GM12891 (cell line): ENCODE data around the gene ZACN. TPM values are rescaled to one million over a fixed set of nuclear protein-coding genes. Genes with fewer than 3 reads are reported as not detected.
"Not testable (repeated sequence)": the region's sequence is repeated elsewhere in the genome, so short reads cannot be mapped to it uniquely, and the experiment has no call there.

Experiments
- DNase-seq: peaks from one replicate; pipeline ENCODE4 v3.0.0; 2011; ENCODE audit warnings: low spot score; ENCODE audit not compliant: insufficient read length
- FAIRE-seq: peaks from 2 replicates; lab custom pipeline; 2011; peaks lifted over from hg19 to GRCh38; lab: Jason Lieb, UNC
- PAX5 ChIP-seq: IDR thresholded peaks from 2 replicates; pipeline ENCODE4 v1.6.1; 2011; ENCODE audit warnings: low read length, moderate library complexity, mild to moderate bottlenecking; ENCODE audit not compliant: insufficient read depth, severe bottlenecking
- POLR2A ChIP-seq: IDR thresholded peaks from 2 replicates; pipeline ENCODE4 v1.6.1; 2011; ENCODE audit warnings: low read depth, low read length, control low read depth
- POLR2AphosphoS5 ChIP-seq: IDR thresholded peaks from 2 replicates; pipeline ENCODE4 v1.6.1; 2011; ENCODE audit warnings: low read depth, low read length, control low read depth
- POU2F2 ChIP-seq: IDR thresholded peaks from 2 replicates; pipeline ENCODE4 v1.6.1; 2011; ENCODE audit warnings: low read depth, mild to moderate bottlenecking, control low read depth, low read length, moderate library complexity
- SPI1 ChIP-seq: IDR thresholded peaks from 2 replicates; pipeline ENCODE4 v1.6.1; 2011; ENCODE audit warnings: low read depth, low read length, control low read depth
- TAF1 ChIP-seq: IDR thresholded peaks from 2 replicates; pipeline ENCODE4 v1.6.1; 2011; ENCODE audit warnings: low read depth, low read length, control low read depth
- polyA plus RNA-seq: library from polyadenylated mRNA; unstranded; fragments of >200 nt; gene quantifications from one replicate; pipeline ENCODE4 v1.2.1, GENCODE V29; 2012; ENCODE audit warnings: low read depth, missing spikeins, inconsistent platforms; ENCODE audit not compliant: missing spikeins

ZACN gene
- 10.4 TPM for polyA plus RNA-seq

DNA sequence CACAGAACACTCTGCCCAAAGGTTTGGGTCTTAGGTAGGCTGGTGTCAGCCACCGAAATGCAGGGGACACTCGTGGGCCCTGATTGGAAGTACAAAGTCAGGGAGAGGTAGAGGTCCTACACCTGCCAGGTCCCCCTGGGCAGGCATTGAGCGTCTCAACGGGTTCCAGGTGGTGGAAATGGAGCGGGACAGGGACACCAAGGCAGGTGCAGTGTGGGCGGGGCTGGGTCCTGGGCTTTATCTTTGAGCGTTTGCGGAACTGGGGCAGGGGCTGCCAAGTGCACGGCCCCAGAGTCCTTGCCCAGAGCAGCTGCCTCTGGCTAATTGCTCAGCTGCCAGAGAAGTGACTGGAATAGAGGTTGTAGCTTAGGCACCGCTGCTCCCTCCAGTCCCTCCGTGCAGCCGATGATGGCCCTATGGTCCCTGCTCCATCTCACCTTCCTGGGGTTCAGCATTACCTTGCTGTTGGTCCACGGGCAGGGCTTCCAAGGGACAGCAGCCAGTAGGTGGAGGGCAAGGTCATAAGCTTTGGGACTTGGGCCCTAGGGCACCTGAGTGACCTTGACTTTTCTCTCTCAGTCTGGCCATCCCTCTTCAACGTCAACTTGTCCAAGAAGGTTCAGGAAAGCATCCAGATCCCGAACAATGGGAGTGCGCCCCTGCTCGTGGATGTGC is at the start of gene ZACN:
TSS of gene ZACN (plus strand) at position 323 of the 675 bp plus-strand sequence. CDS start at position 406, 83 bp downstream.
- DNase-seq = peak; percentile 20
- FAIRE-seq = no peak
- TF ChIP-seq SPI1 (no peak), POLR2AphosphoS5 (no peak), PAX5 (no peak), POU2F2 (no peak), POLR2A (no peak), TAF1 (no peak)

DNA sequence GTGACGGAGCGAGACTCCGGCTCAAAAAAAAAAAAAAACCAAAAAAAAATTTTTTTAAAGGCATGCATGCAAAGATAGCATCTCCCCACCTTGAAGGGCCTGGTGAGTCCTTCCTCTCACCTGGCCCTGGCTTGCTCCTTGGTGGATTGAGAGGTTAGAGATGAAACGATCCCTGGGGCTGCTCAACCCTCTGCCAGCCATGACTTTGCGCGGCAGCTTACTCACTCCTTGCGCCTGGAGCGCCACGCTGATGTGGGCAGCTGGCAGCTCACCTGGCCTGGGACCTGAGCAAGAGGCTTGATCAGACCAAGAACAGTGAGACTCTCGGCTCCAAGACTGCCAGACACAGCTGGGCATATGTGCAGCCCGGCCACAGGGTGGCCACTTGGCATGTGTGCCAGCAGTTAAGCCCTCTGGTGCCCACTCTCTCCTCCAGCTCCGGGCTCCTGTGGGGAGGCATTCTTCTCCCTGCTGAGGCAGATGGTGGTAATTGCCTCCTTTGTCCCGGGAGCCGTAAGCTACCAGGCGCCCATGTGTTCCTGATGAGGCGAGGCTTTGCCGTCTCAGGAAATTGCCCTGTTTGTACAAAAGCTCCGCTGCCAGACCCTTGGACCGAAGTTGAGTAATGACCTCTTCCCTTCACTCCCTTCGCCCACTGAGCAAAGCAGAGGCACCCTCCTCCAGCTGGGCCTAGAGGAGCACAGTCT is 46.8 kb upstream of the ZACN start:
- DNase-seq (no peak), FAIRE-seq (no peak)
- TF ChIP-seq PAX5 = no peak
- no peak for TF ChIP-seq POLR2A
- TF ChIP-seq POLR2AphosphoS5 = no peak
- TF ChIP-seq TAF1 = no peak
- TF ChIP-seq SPI1 = no peak
- no peak for TF ChIP-seq POU2F2

DNA sequence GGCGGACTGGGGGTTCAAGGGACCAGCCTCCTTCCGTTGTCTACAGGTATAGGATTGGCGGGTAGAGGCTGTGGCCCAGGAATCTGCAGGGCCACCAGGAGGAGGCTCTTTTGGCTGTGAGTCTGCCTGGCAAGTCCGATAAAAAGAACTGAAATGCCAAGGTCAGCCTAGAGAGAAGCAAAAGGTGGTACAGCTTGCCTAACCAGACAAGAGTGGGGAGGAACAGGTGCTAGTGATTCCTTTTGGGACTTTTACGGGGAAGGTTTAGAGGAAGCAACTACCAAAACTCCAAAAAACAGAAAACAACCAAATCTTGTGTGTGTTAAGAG is 46.2 kb upstream of the ZACN start:
- FAIRE-seq (no peak), DNase-seq (no peak)
- no peak for TF ChIP-seq PAX5
- TF ChIP-seq SPI1 = no peak
- TF ChIP-seq POLR2A = no peak
- no peak for TF ChIP-seq TAF1
- TF ChIP-seq POLR2AphosphoS5 = no peak
- no peak for TF ChIP-seq POU2F2

DNA sequence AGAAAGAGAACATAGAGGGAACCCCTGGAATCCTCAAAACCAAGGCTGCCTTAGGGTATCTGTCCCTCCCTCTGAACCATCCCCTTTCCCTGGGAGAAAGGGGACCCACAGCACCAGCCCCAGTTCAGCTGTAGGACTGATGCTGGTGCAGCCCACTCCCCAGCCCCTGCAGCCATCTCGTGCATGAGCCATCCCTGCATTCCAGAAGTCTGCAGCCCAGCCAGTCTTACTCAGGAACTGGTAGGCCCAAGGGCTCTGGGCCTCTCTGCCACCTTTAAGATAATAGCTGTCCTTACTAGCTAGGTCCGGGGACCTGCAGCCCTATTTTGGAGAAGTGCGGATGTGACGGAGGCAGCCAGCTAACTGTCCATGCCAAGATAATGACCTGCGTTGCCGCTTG is 45.8 kb upstream of the ZACN start:
- no peak for TF ChIP-seq PAX5
- no peak for TF ChIP-seq SPI1
- no peak for TF ChIP-seq POLR2AphosphoS5
- TF ChIP-seq POU2F2 = no peak
- no peak for TF ChIP-seq POLR2A
- TF ChIP-seq TAF1 = no peak
- no peak for FAIRE-seq
- no peak for DNase-seq

DNA sequence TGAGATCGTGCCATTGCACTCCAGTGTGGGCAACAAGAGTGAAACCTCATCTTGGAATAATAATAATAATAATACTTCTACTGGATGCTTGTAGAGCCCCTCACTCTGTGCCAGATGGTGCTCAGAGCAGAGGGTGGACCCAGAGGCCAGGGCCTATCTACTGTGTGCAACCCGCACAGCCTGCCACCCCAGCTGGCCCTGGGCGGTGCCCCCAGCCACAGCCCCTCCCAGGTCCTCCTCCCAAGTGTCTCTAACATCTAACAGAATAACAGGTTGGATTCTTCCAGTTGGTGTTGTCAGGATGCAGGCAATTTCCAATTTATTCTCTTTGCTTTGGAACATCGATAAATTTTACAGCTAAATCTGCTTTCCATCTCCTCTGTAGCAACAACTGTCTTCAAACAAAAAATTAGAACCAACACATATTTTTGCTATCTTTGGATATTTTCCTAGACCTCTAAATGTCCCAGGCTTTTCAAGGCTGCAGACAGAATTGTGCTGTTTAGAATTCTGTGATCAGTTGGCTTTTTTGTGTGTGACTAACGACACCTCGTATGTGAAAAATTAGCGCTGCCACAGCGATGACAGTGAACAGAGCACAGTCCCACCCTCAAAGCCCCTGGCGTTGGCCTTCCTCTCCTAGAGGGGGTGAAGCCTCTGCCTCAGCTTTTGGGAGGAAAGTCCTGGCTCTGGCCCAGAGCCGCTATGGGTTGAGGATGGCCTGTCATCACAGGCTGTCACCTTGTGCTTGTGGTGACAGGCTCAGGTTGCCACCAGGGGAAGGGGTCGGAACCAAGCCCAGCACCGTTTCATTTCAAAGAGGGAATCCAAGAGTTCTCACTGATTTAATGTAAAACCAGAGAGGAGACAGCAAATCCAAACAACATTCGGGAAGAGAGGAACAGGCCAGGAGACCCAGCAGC is 44.3 kb upstream of the ZACN start:
- FAIRE-seq (no peak), DNase-seq (no peak)
- TF ChIP-seq POLR2AphosphoS5 (no peak), TAF1 (no peak), POLR2A (no peak), SPI1 (no peak), POU2F2 (no peak), PAX5 (no peak)

DNA sequence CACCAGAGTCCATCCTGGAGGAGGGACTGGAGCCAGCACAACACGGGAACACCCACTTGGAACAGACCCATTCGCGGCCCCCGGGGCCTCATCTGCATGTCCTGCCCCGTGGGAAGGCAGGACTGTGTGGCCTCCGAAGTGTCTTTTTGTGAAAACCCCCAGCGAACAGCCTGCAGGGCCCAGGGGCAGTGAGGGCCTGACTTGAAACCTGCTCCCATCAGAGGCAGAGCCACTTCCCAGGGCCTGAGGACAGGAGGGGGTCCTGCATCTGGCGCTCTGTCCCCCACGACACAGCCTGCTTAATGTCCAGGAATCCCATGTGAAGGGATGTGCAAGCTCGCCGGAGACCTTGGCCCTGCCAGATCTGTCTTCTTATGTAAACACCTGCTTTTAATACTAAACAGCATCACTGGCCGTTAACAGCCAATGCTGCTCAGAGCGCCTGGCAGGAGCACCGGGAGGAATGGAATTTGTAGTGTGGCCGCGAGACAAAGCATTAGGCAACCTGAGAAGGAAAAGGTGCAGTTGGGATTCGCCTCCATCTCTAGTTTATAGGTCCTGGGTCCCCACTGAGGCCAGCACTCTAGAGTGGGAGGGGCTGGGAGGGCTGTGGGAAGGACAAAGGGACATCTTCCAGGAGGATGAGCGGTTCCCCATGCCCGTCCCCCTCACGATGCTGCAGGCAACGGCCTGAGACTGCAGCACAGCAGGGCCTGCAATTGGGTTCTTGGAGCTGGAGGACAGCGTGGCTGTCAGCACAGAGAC is 42.3 kb upstream of the ZACN start:
- no peak for TF ChIP-seq POLR2A
- no peak for TF ChIP-seq PAX5
- TF ChIP-seq SPI1 = no peak
- TF ChIP-seq POU2F2 = no peak
- TF ChIP-seq TAF1 = no peak
- no peak for TF ChIP-seq POLR2AphosphoS5
- FAIRE-seq (no peak), DNase-seq (no peak)

DNA sequence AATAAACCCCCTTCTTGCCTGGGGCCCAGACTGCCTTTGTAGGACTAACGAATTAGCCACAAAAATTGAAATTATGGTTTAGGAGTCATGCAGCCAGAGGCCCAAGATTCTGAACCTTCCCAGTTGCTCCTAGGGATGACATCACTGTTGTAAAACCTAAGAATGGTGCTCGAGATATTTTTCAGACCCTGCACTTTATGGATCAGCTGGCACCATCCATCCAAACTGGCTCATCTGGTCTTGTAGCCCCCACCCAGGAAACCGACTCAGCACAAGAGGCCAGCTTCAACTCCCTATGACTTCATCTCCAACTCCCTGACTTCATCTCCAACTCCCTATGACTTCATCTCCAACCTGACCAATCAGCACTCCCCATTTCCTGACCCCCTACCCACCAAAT is 40.9 kb upstream of the ZACN start:
- no peak for FAIRE-seq
- no peak for DNase-seq
- no peak for TF ChIP-seq POU2F2
- no peak for TF ChIP-seq SPI1
- no peak for TF ChIP-seq POLR2A
- no peak for TF ChIP-seq PAX5
- TF ChIP-seq TAF1 = no peak
- no peak for TF ChIP-seq POLR2AphosphoS5

DNA sequence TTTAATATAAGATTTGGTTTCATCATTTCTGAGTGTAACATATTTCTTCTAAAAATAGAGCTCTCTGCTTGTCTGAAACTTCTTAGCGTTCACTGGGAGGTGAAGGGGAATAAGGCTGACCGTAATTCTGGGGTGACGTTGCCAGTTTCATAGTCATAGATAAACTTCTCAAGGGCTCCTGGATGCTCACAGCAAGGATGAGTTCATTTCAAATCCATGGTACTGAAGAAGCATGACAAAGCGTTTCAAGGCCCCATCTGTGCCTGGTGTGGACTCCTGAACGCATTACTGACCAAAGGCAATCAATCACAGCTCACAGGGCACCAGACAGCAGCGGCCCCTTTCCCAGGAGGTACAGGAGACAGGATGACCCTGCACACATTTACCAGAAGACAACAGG is 39.9 kb upstream of the ZACN start:
- TF ChIP-seq TAF1 = no peak
- FAIRE-seq = no peak
- no peak for DNase-seq

DNA sequence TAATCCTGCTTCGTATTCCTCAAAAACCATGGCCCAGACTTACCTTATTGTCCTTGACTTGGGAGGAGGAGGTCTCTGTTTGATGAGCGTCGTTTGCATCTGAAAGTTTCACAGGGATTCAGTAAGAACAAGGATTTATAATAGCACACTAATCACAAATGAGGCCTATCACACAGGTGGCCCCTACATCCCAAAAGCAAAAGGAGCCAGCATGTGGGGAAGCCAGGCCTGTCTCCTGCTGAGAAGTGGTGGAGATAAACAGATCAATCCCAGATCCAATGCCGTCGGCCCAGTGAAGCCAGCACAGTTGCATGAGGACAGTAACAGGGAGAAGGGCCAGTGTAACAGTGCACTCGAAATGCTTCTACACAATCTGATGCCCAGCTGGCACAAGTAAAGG is 38.6 kb upstream of the ZACN start:
- TF ChIP-seq POLR2A = no peak
- TF ChIP-seq POU2F2 = no peak
- TF ChIP-seq TAF1 = no peak
- TF ChIP-seq SPI1 = no peak
- no peak for TF ChIP-seq POLR2AphosphoS5
- TF ChIP-seq PAX5 = no peak
- no peak for FAIRE-seq
- no peak for DNase-seq

DNA sequence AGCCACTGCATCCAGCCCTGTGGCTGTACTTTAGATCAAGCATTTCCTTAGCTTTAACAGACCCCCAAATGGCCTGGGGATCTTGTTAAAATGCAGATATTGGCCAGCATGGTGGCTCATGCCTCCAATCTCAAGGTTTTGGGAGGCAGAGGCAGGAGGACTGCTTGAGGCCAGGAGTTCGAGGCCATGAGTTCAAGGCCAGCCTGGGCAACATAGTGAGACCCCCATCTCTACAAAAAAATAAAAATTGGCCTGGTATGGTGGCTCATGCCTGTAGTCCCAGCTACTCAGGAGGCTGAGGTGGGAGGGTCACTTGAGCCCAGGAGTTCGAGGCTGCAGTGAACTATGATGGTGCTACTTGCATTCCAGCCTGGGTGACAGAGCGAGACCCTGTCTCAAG is 36.1 kb upstream of the ZACN start:
- not testable (repeated sequence) for FAIRE-seq

DNA sequence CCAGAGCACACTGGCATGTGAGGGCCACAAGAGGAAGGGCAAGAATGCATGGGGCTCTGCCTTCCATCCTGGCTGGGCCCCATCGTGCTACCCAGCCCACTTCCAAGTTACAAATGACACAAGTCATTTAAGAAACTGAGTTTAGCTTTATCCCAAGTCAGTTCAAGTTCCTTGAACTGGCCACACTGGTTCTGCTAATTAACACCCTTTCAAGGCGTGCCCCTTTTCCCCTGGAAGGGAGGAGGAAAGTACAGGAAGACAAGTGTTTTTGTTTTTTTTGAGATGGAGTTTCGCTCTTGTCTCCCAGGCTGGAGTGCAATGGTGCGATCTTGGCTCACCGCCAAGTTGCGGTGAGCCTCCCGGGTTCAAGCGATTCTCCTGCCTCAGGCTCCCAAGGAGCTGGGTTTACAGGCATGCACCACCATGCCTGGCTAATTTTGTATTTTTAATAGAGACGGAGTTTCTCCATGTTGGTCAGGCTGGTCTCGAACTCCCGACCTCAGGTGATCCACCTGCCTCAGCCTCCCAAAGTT is 34.4 kb upstream of the ZACN start:
- DNase-seq, FAIRE-seq: not testable (repeated sequence)

More for the DNA sequence above, 36.1 kb upstream of the ZACN start:
- not testable (repeated sequence) for DNase-seq
